ENCODE measurements around the gene CARMIL1.

The CARMIL1 gene

DNA sequence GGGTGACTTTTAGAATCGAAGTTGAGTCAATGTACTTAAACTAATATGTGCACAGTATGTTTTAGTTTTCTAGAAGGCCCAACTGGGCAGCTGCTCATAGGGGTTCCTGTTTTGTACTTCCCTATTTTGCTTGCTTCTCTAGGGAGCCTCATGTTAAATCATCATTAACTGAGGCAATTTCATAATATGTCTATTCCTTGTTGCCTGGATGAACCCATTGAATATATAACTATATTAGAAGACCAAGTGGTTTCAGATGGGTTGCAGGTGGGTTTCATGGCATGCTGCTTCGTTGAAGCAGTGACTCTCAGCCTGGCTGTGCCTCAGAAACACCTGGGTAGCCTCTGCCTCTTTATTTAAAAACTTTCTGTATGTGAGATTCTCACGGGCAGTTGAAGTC, 22.2 kb downstream of the CARMIL1 start:
- no peak overlapping the region for H3K4me3 ChIP-seq (ENCODE audit: low read depth in 1 of 2, low read length in 1 of 2)
- TF ChIP-seq, protein P1, sequence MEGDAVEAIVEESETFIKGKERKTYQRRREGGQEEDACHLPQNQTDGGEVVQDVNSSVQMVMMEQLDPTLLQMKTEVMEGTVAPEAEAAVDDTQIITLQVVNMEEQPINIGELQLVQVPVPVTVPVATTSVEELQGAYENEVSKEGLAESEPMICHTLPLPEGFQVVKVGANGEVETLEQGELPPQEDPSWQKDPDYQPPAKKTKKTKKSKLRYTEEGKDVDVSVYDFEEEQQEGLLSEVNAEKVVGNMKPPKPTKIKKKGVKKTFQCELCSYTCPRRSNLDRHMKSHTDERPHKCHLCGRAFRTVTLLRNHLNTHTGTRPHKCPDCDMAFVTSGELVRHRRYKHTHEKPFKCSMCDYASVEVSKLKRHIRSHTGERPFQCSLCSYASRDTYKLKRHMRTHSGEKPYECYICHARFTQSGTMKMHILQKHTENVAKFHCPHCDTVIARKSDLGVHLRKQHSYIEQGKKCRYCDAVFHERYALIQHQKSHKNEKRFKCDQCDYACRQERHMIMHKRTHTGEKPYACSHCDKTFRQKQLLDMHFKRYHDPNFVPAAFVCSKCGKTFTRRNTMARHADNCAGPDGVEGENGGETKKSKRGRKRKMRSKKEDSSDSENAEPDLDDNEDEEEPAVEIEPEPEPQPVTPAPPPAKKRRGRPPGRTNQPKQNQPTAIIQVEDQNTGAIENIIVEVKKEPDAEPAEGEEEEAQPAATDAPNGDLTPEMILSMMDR (IDR thresholded peaks at IDR 0.05), result no peak
- H3K9me3 ChIP-seq, result no peaks in the 10 kb centered on the region
- peaks cover 0 to 11% of the 10 kb centered on the region in 2 experiments for H3K4me1 ChIP-seq (ENCODE audit: control insufficient read depth in 1 of 2, insufficient read depth in 1 of 2, low read depth in 1 of 2, low read length in 1 of 2)
- H3K36me3 ChIP-seq, result no peaks in the 10 kb centered on the region
- H3K27ac ChIP-seq, result no peak overlapping the region
- H3K27me3 ChIP-seq, result no peaks in the 10 kb centered on the region

DNA sequence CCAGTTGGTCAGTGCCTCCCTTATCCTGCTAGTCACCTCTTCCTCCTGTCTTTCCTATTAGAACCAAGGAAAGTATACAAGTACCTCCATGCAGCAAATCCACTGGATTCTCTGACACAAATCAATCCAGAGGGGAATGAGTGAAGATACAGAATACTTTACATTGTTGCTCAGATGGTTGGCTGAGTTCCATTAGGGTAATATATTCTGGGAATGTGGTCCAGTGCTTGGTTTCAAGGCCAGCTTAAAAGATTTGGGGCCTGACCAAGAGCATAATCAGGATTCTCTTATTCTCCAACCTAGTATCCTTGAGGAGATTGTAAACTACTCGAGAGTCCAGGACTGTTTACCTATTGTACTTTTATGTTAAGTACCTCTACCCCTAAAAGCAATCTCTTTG, 23.0 kb downstream of the CARMIL1 start:
- Histone ChIP-seq H3K4me3 (ENCODE audit: low read depth in 1 of 2, low read length in 1 of 2) (no peak overlapping the region), H3K36me3 (no peaks in the 10 kb centered on the region), H3K9me3 (no peaks in the 10 kb centered on the region), H3K27ac (no peak overlapping the region), H3K27me3 (no peaks in the 10 kb centered on the region), H3K4me1 (ENCODE audit: control insufficient read depth in 1 of 2, insufficient read depth in 1 of 2, low read depth in 1 of 2, low read length in 1 of 2) (peaks cover 0 to 11% of the 10 kb centered on the region in 2 experiments)
- TF ChIP-seq, protein P1 (IDR thresholded peaks at IDR 0.05), result no peak

DNA sequence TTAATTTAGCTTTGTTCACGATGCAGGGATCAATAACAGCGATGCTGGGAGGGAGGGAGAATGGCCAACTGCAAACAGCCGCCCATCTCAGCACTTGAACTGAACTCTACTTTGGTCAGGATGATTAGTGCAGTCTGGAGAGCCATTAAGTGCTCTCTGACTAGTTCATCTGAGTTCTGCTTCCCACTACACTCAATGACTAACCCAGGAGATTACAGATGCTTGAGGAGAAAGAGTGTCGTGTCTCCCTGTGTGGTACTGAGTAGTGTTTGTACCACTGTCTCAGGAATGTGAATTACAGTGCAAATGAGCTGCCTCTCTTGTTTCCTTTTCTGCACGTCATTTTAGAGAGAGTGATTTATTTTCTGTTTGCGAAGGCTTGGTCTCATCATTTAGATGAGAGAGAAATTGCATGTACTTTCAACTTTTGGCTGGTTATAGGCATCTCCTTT, 23.5 kb downstream of the CARMIL1 start:
- H3K9me3 ChIP-seq, result no peaks in the 10 kb centered on the region
- no peak overlapping the region for H3K27ac ChIP-seq
- TF ChIP-seq, protein P1 (IDR thresholded peaks at IDR 0.05), result no peak
- no peak overlapping the region for H3K4me3 ChIP-seq (ENCODE audit: low read depth in 1 of 2, low read length in 1 of 2)
- no peaks in the 10 kb centered on the region for H3K27me3 ChIP-seq
- H3K4me1 ChIP-seq (ENCODE audit: control insufficient read depth in 1 of 2, insufficient read depth in 1 of 2, low read depth in 1 of 2, low read length in 1 of 2), result peaks cover 0 to 11% of the 10 kb centered on the region in 2 experiments
- H3K36me3 ChIP-seq, result no peaks in the 10 kb centered on the region

DNA sequence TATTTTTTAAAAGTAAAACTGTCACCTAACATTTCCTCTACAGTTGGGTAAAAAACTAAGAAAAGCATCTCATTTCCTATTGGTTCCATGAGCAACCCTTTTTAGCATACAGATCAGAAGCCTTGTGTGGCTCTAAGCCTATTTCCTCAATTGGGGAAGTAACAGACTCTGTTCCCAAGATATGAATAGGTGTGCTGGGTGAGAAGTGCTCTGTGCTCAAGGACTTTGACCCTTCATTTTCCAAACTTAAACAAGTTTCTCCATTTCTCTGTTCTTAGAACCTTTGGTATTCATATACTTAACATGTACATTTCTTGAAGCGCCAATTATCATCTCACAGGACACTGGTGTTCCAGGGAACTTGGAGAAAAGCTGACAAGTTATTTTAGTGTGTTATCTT, 24.1 kb downstream of the CARMIL1 start:
- TF ChIP-seq, protein P1 (IDR thresholded peaks at IDR 0.05), result no peak
- no peaks in the 10 kb centered on the region for H3K27me3 ChIP-seq
- no peaks in the 10 kb centered on the region for H3K36me3 ChIP-seq
- H3K9me3 ChIP-seq, result no peaks in the 10 kb centered on the region
- no peak overlapping the region for H3K4me3 ChIP-seq (ENCODE audit: low read depth in 1 of 2, low read length in 1 of 2)
- H3K27ac ChIP-seq, result no peak overlapping the region
- peaks cover 0 to 11% of the 10 kb centered on the region in 2 experiments for H3K4me1 ChIP-seq (ENCODE audit: control insufficient read depth in 1 of 2, insufficient read depth in 1 of 2, low read depth in 1 of 2, low read length in 1 of 2)

DNA sequence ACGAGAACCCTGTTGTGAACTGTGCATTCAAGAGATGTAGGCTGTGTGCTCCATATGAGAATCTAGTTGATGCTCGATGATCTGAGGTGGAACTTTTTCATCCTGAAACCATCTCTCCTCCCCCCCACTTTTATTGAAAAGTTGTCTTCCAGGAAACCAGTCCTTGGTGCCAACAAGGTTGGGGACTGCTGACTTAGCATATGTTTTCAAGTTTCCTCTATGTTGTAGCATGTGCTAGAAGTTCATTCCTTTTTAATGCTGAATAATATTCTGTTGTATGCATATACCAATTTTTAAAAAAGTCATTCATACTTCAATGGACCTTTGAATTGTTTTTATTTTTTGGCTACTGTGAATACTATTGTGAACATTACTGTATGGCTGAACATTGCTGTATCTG, 27.2 kb downstream of the CARMIL1 start:
- Histone ChIP-seq H3K27me3 (no peaks in the 10 kb centered on the region), H3K9me3 (no peaks in the 10 kb centered on the region), H3K4me3 (ENCODE audit: low read depth in 1 of 2, low read length in 1 of 2) (no peak overlapping the region), H3K36me3 (no peaks in the 10 kb centered on the region), H3K27ac (no peak overlapping the region), H3K4me1 (ENCODE audit: control insufficient read depth in 1 of 2, insufficient read depth in 1 of 2, low read depth in 1 of 2, low read length in 1 of 2) (peaks cover 0 to 1% of the 10 kb centered on the region in 2 experiments)
- TF ChIP-seq, protein P1 (IDR thresholded peaks at IDR 0.05), result no peak

All from neutrophil (primary cell).